ENCODE data around the gene ZBTB32. TPM values are rescaled to one million over a fixed set of nuclear protein-coding genes. Genes with fewer than 3 reads are reported as not detected.

The ZBTB32 gene
- total RNA-seq, 1 donor from 2014 or later = not detected

- DNase-seq (ENCODE audit: low read depth, low spot score) = no peak
- peak overlapping the region; percentile 19 for H3K27ac Mint-ChIP-seq (ENCODE audit: unreplicated experiment)
Observed at GRCh38 chr19:35764432-35765315, 60.3 kb downstream of the ZBTB32 start.

More at GRCh38 chr19:35764432-35765315, 60.3 kb downstream of the ZBTB32 start:
- Mint-ChIP-seq H3K9me3 (no peaks in the 10 kb centered on the region), H3K27me3 (ENCODE audit: low read depth) (no peaks in the 10 kb centered on the region), H3K4me1 (peaks cover 5% of the 10 kb centered on the region), H3K36me3 (ENCODE audit: low read depth) (peaks cover 8% of the 10 kb centered on the region), H3K4me3 (no peak overlapping the region)
- TF ChIP-seq, protein P1, sequence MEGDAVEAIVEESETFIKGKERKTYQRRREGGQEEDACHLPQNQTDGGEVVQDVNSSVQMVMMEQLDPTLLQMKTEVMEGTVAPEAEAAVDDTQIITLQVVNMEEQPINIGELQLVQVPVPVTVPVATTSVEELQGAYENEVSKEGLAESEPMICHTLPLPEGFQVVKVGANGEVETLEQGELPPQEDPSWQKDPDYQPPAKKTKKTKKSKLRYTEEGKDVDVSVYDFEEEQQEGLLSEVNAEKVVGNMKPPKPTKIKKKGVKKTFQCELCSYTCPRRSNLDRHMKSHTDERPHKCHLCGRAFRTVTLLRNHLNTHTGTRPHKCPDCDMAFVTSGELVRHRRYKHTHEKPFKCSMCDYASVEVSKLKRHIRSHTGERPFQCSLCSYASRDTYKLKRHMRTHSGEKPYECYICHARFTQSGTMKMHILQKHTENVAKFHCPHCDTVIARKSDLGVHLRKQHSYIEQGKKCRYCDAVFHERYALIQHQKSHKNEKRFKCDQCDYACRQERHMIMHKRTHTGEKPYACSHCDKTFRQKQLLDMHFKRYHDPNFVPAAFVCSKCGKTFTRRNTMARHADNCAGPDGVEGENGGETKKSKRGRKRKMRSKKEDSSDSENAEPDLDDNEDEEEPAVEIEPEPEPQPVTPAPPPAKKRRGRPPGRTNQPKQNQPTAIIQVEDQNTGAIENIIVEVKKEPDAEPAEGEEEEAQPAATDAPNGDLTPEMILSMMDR (conservative IDR thresholded peaks at IDR 0.05) = no peak

Other genes starting within 250 kb of the ZBTB32 start
- not detected in 2 replicates for gene KRTDAP, start 214.1 kb upstream of the ZBTB32 start, total RNA-seq
- not detected in 2 replicates for gene DMKN, start 190.9 kb upstream of the ZBTB32 start, total RNA-seq
- gene SBSN, start 176.2 kb upstream of the ZBTB32 start, total RNA-seq = 0.20 and 0.21 TPM in 2 replicates
- gene GAPDHS, start 171.1 kb upstream of the ZBTB32 start, total RNA-seq = not detected in 2 replicates
- 95.1 and 105 TPM in 2 replicates for gene TMEM147, start 158.9 kb upstream of the ZBTB32 start, total RNA-seq
- not detected in 2 replicates for gene ATP4A, start 140.9 kb upstream of the ZBTB32 start, total RNA-seq
- gene PMIS2, start 118.4 kb upstream of the ZBTB32 start, total RNA-seq = not detected in 2 replicates
- 52.8 and 55.9 TPM in 2 replicates for gene HAUS5, start 91.8 kb upstream of the ZBTB32 start, total RNA-seq
- gene RBM42, start 75.5 kb upstream of the ZBTB32 start, total RNA-seq = 88.1 and 96.8 TPM in 2 replicates
- 1.7 and 1.8 TPM in 2 replicates for gene ETV2, start 62.8 kb upstream of the ZBTB32 start, total RNA-seq
- gene COX6B1, start 56.2 kb upstream of the ZBTB32 start, total RNA-seq = 329 and 339 TPM in 2 replicates
- not detected in 2 replicates for gene UPK1A, start 38.0 kb upstream of the ZBTB32 start, total RNA-seq
- gene KMT2B, start 13.4 kb downstream of the ZBTB32 start, total RNA-seq = 60.1 and 64.2 TPM in 2 replicates
- gene IGFLR1, start 37.9 kb downstream of the ZBTB32 start, total RNA-seq = 4.2 and 6.3 TPM in 2 replicates
- 19.4 and 21.6 TPM in 2 replicates for gene U2AF1L4, start 40.9 kb downstream of the ZBTB32 start, total RNA-seq
- 67.3 and 69.2 TPM in 2 replicates for gene PSENEN, start 41.1 kb downstream of the ZBTB32 start, total RNA-seq
- gene LIN37, start 44.0 kb downstream of the ZBTB32 start, total RNA-seq = 7.5 and 12.5 TPM in 2 replicates
- gene HSPB6, start 52.5 kb downstream of the ZBTB32 start, total RNA-seq = 0.37 and 0.64 TPM in 2 replicates
- 63.4 and 64.0 TPM in 2 replicates for gene PROSER3, start 53.6 kb downstream of the ZBTB32 start, total RNA-seq
- 109 and 110 TPM in 2 replicates for gene ARHGAP33, start 71.0 kb downstream of the ZBTB32 start, total RNA-seq
- not detected in 2 replicates for gene PRODH2, start 108.3 kb downstream of the ZBTB32 start, total RNA-seq
- not detected in 2 replicates for gene NPHS1, start 147.9 kb downstream of the ZBTB32 start, total RNA-seq
- gene KIRREL2, start 152.4 kb downstream of the ZBTB32 start, total RNA-seq = 4.5 and 5.2 TPM in 2 replicates
- gene APLP1, start 164.0 kb downstream of the ZBTB32 start, total RNA-seq = 140 and 143 TPM in 2 replicates
- gene NFKBID, start 196.0 kb downstream of the ZBTB32 start, total RNA-seq = 6.4 and 8.0 TPM in 2 replicates
- gene HCST, start 198.0 kb downstream of the ZBTB32 start, total RNA-seq = not detected in 2 replicates
- not detected in 2 replicates for gene TYROBP, start 203.7 kb downstream of the ZBTB32 start, total RNA-seq
- 33.9 and 36.0 TPM in 2 replicates for gene LRFN3, start 231.8 kb downstream of the ZBTB32 start, total RNA-seq

Data from neural crest cell (in vitro differentiated cells).